ENCODE measurements around the gene PPFIA3.
"Not testable (repeated sequence)": the region's sequence is repeated elsewhere in the genome, so short reads cannot be mapped to it uniquely, and the experiment has no call there.

PPFIA3 gene

GRCh38 chr19:49182010-49182847 lies 62.9 kb downstream of the PPFIA3 start:
- DNase-seq (ENCODE audit: low read depth, low spot score): not testable (repeated sequence)

- no peak for DNase-seq (ENCODE audit: low read depth, low spot score)
Observed at GRCh38 chr19:49182848-49183375, 63.6 kb downstream of the PPFIA3 start.

- DNase-seq (ENCODE audit: low read depth, low spot score): no peak
Observed at GRCh38 chr19:49186108-49186507, 66.8 kb downstream of the PPFIA3 start.

- no peak for DNase-seq (ENCODE audit: low read depth, low spot score)
Observed at GRCh38 chr19:49188626-49189200, 69.4 kb downstream of the PPFIA3 start.

- DNase-seq (ENCODE audit: low read depth, low spot score): no peak
Observed at GRCh38 chr19:49189259-49189658, 69.9 kb downstream of the PPFIA3 start.

GRCh38 chr19:49190781-49191180 lies 71.4 kb downstream of the PPFIA3 start:
- DNase-seq (ENCODE audit: low read depth, low spot score): no peak

- DNase-seq (ENCODE audit: low read depth, low spot score): no peak
Observed at GRCh38 chr19:49193822-49194394, 74.6 kb downstream of the PPFIA3 start.

GRCh38 chr19:49194408-49194807 lies 75.1 kb downstream of the PPFIA3 start:
- no peak for DNase-seq (ENCODE audit: low read depth, low spot score)

GRCh38 chr19:49196527-49197240 lies 77.3 kb downstream of the PPFIA3 start:
- DNase-seq (ENCODE audit: low read depth, low spot score): no peak

- DNase-seq (ENCODE audit: low read depth, low spot score): no peak
Observed at GRCh38 chr19:49200238-49200862, 81.0 kb downstream of the PPFIA3 start.
